ENCODE data around the gene ARHGEF2.

Gene ARHGEF2

DNA sequence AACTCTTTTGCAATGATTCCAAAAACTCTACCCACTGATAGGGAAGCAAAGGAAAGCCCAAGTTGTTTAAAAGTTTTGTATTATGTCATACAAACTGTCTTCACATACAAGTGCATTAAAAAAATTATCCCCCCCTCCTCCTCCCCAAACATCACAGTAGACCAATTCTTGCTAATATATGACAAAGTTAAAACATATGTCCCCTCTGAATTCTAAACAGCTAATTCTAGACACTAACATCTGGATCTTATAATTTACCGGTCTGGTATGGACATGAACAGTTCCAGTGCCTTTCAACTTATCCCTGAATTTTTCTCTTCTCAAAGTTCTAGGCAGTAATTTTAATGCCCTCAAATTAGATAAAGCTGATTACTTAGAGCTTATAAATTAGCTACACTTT lies 80.6 kb downstream of the ARHGEF2 start:
- Histone ChIP-seq H3K9ac (ENCODE audit: low read depth in 1 of 2, low read length in 2 of 2) (no peak overlapping the region), H3K4me3 (ENCODE audit: low read depth in 1 of 2, low read length in 2 of 2) (no peak overlapping the region), H3K9me3 (ENCODE audit: control insufficient read depth in 1 of 2, low read length in 2 of 2) (no peaks in the 10 kb centered on the region), H3K27ac (ENCODE audit: low read depth, low read length) (no peak overlapping the region), H3K4me1 (ENCODE audit: control insufficient read depth in 1 of 2, insufficient read depth in 2 of 2, low read length in 2 of 2) (peaks cover 4 to 7% of the 10 kb centered on the region in 2 donors), H3K36me3 (ENCODE audit: control insufficient read depth in 1 of 2, insufficient read depth in 2 of 2, low read length in 2 of 2) (peaks cover 25 to 46% of the 10 kb centered on the region in 2 donors), H3K27me3 (ENCODE audit: control insufficient read depth in 1 of 2, insufficient read depth in 2 of 2, low read length in 2 of 2) (no peaks in the 10 kb centered on the region)

Data from duodenal mucosa (tissue), 2 donors.